Astrocyte (in vitro differentiated cells and primary cell): ENCODE results near the gene TACR1. TPM values are rescaled to one million over a fixed set of nuclear protein-coding genes. Genes with fewer than 3 reads are reported as not detected.

Source experiments
- DNase-seq: peaks from one replicate; pipeline ENCODE4 v3.0.0-alpha.2; 2010; ENCODE audit warnings: low read depth
- FAIRE-seq: peaks from 2 replicates; lab custom pipeline; 2011; peaks lifted over from hg19 to GRCh38; lab: Jason Lieb, UNC
- H2AFZ ChIP-seq: 2 replicates; pipeline ENCODE4 v1.6.0; 2012; ENCODE audit warnings: low read depth, low read length, inconsistent platforms
- H3K27ac ChIP-seq: 2 replicates; pipeline ENCODE4 v1.5.1; 2011; ENCODE audit warnings: low read depth, low read length, inconsistent platforms
- H3K27me3 ChIP-seq: 2 replicates; pipeline ENCODE4 v1.6.0; 2011; ENCODE audit warnings: low read length, inconsistent platforms; ENCODE audit not compliant: insufficient read depth
- H3K36me3 ChIP-seq: 2 replicates; pipeline ENCODE4 v1.5.1; 2011; ENCODE audit warnings: low read length, inconsistent platforms; ENCODE audit not compliant: insufficient read depth
- H3K4me1 ChIP-seq: 2 replicates; pipeline ENCODE4 v1.5.1; 2011; ENCODE audit warnings: low read length, inconsistent platforms; ENCODE audit not compliant: insufficient read depth
- H3K4me2 ChIP-seq: 2 replicates; pipeline ENCODE4 v1.6.0; 2012; ENCODE audit warnings: low read length, inconsistent platforms
- H3K4me3 ChIP-seq: 2 replicates; pipeline ENCODE4 v1.5.1; 2011; ENCODE audit warnings: low read depth, mild to moderate bottlenecking, low read length, inconsistent platforms; ENCODE audit not compliant: insufficient read depth
- H3K79me2 ChIP-seq: 2 replicates; pipeline ENCODE4 v1.6.0; 2012; ENCODE audit warnings: mild to moderate bottlenecking, low read length, inconsistent platforms; ENCODE audit not compliant: insufficient read depth
- H3K9ac ChIP-seq: 2 replicates; pipeline ENCODE4 v1.6.0; 2012; ENCODE audit warnings: mild to moderate bottlenecking, low read length, inconsistent platforms
- H3K9me3 ChIP-seq: 2 replicates; pipeline ENCODE4 v1.5.1; 2012; ENCODE audit warnings: low read depth, mild to moderate bottlenecking, low read length, inconsistent platforms; ENCODE audit not compliant: insufficient read depth
- H4K20me1 ChIP-seq: 2 replicates; pipeline ENCODE4 v1.6.0; 2012; ENCODE audit warnings: low read length, inconsistent platforms; ENCODE audit not compliant: insufficient read depth
- H3K27ac Mint-ChIP-seq: one replicate; pipeline ENCODE4 v1.8.0; 2021; ENCODE audit warnings: mild to moderate bottlenecking, mixed read lengths; ENCODE audit not compliant: unreplicated experiment
- H3K27me3 Mint-ChIP-seq: one replicate; pipeline ENCODE4 v1.8.0; 2021; ENCODE audit warnings: low read depth, mixed read lengths; ENCODE audit not compliant: unreplicated experiment
- H3K36me3 Mint-ChIP-seq: one replicate; pipeline ENCODE4 v1.8.0; 2021; ENCODE audit warnings: low read depth, mixed read lengths; ENCODE audit not compliant: unreplicated experiment
- H3K4me1 Mint-ChIP-seq: one replicate; pipeline ENCODE4 v1.8.0; 2021; ENCODE audit warnings: low read depth, mixed read lengths; ENCODE audit not compliant: unreplicated experiment
- H3K4me3 Mint-ChIP-seq: one replicate; pipeline ENCODE4 v1.8.0; 2021; ENCODE audit warnings: mild to moderate bottlenecking, moderate library complexity, mixed read lengths; ENCODE audit not compliant: unreplicated experiment
- H3K9me3 Mint-ChIP-seq: one replicate; pipeline ENCODE4 v1.8.0; 2021; ENCODE audit warnings: mild to moderate bottlenecking, mixed read lengths; ENCODE audit not compliant: unreplicated experiment
- CTCF ChIP-seq: IDR thresholded peaks from 2 replicates; pipeline ENCODE4 v1.5.1; 2011; ENCODE audit warnings: low read depth, mild to moderate bottlenecking, inconsistent platforms, low read length, moderate library complexity; ENCODE audit not compliant: insufficient read depth
- EZH2 ChIP-seq: IDR thresholded peaks from 2 replicates; pipeline ENCODE4 v1.6.1; 2012; ENCODE audit warnings: mild to moderate bottlenecking, low read length, inconsistent platforms; ENCODE audit not compliant: insufficient read depth
- total RNA-seq: library from RNA; stranded (reverse); gene quantifications from 2 replicates; pipeline ENCODE4 v1.2.1, GENCODE V29; 2021

Gene TACR1
- total RNA-seq, 1 donor from 2014 or later = not detected

- H3K36me3 ChIP-seq = no peaks in the 10 kb centered on the region
- no peak overlapping the region for H3K27ac Mint-ChIP-seq
- H3K9ac ChIP-seq = no peak overlapping the region
- H3K4me3 Mint-ChIP-seq = no peak overlapping the region
- H3K27me3 Mint-ChIP-seq = no peaks in the 10 kb centered on the region
- H3K4me3 ChIP-seq = no peak overlapping the region
- no peaks in the 10 kb centered on the region for H4K20me1 ChIP-seq
- no peaks in the 10 kb centered on the region for H3K4me1 ChIP-seq
- H2AFZ ChIP-seq = no peak overlapping the region
- H3K9me3 ChIP-seq = no peaks in the 10 kb centered on the region
- H3K4me1 Mint-ChIP-seq = no peaks in the 10 kb centered on the region
- TF ChIP-seq EZH2 (no peak), CTCF (no peak)
- H3K27me3 ChIP-seq = no peaks in the 10 kb centered on the region
- H3K79me2 ChIP-seq = no peaks in the 10 kb centered on the region
- H3K27ac ChIP-seq = no peak overlapping the region
- H3K4me2 ChIP-seq = no peak overlapping the region
- no peaks in the 10 kb centered on the region for H3K9me3 Mint-ChIP-seq
- H3K36me3 Mint-ChIP-seq = no peaks in the 10 kb centered on the region
- DNase-seq = no peak
- FAIRE-seq = no peak
Observed at GRCh38 chr2:75162897-75163296, 36.4 kb downstream of the TACR1 start.

GRCh38 chr2:75162259-75162658 lies 37.1 kb downstream of the TACR1 start:
- H3K9ac ChIP-seq = no peak overlapping the region
- DNase-seq = no peak
- no peak overlapping the region for H3K27ac ChIP-seq
- H3K4me3 Mint-ChIP-seq = no peak overlapping the region
- no peaks in the 10 kb centered on the region for H4K20me1 ChIP-seq
- no peaks in the 10 kb centered on the region for H3K27me3 ChIP-seq
- no peaks in the 10 kb centered on the region for H3K4me1 ChIP-seq
- H3K79me2 ChIP-seq = no peaks in the 10 kb centered on the region
- no peak overlapping the region for H3K27ac Mint-ChIP-seq
- no peaks in the 10 kb centered on the region for H3K4me1 Mint-ChIP-seq
- no peaks in the 10 kb centered on the region for H3K36me3 ChIP-seq
- H3K36me3 Mint-ChIP-seq = no peaks in the 10 kb centered on the region
- H3K9me3 ChIP-seq = no peaks in the 10 kb centered on the region
- no peak overlapping the region for H3K4me3 ChIP-seq
- no peak overlapping the region for H2AFZ ChIP-seq
- no peaks in the 10 kb centered on the region for H3K9me3 Mint-ChIP-seq
- H3K4me2 ChIP-seq = no peak overlapping the region
- no peaks in the 10 kb centered on the region for H3K27me3 Mint-ChIP-seq
- TF ChIP-seq EZH2 = no peak
- FAIRE-seq = no peak

- no peaks in the 10 kb centered on the region for H3K27me3 ChIP-seq
- H3K36me3 ChIP-seq = no peaks in the 10 kb centered on the region
- no peaks in the 10 kb centered on the region for H3K9me3 ChIP-seq
- H3K27ac ChIP-seq = no peak overlapping the region
- Mint-ChIP-seq H3K36me3 (no peaks in the 10 kb centered on the region), H3K27me3 (peaks cover 3% of the 10 kb centered on the region), H3K9me3 (no peaks in the 10 kb centered on the region), H3K27ac (no peak overlapping the region), H3K4me3 (no peak overlapping the region), H3K4me1 (no peaks in the 10 kb centered on the region)
- no peak overlapping the region for H2AFZ ChIP-seq
- FAIRE-seq (no peak), DNase-seq (no peak)
- H3K79me2 ChIP-seq = no peaks in the 10 kb centered on the region
- no peak overlapping the region for H3K9ac ChIP-seq
- TF ChIP-seq EZH2 (no peak), CTCF (peak; percentile 6)
- no peak overlapping the region for H3K4me3 ChIP-seq
- H4K20me1 ChIP-seq = no peaks in the 10 kb centered on the region
- no peaks in the 10 kb centered on the region for H3K4me1 ChIP-seq
- no peak overlapping the region for H3K4me2 ChIP-seq
Observed at GRCh38 chr2:75157435-75157834, 41.9 kb downstream of the TACR1 start.
